HepG2 (cell line): ENCODE data around the gene PIEZO2. TPM values are rescaled to one million over a fixed set of nuclear protein-coding genes. Genes with fewer than 3 reads are reported as not detected.
A peak's percentile ranks its signal among the peaks of the same experiment; 100 is the strongest.

Source experiments
- ATAC-seq: fragments of 200-7000 bp; cut with Tn5 transposase; 3 replicates; pipeline ENCODE4 v1.9.1; 2020; ENCODE audit warnings: mild to moderate bottlenecking, moderate library complexity
- BruUV-seq: library from RNA; stranded (reverse); fragments of 400-500 nt; replicated peaks from 2 replicates; lab custom pipeline; 2021; lab: Mats Ljungman, UMichigan
- CTCF ChIA-PET: fragments of 300-600 bp; formaldehyde crosslinking; extraction: SDS; loops from one replicate; lab custom pipeline; 2021; ENCODE audit warnings: low total read pairs, inconsistent platforms, low intra/inter-chr PET ratio; lab: Yijun Ruan, JAX
- POLR2A ChIA-PET: fragments of 350-600 bp; sonication (Branson Sonifier 250); formaldehyde crosslinking; loops from one replicate; lab custom pipeline; 2020; ENCODE audit warnings: antibody characterized with exemption, inconsistent platforms; lab: Yijun Ruan, JAX
- DNase-seq: peaks from one replicate; pipeline ENCODE4 v3.0.0-alpha.2; 2015; ENCODE audit warnings: low spot score
- FAIRE-seq: peaks from 3 replicates; lab custom pipeline; 2011; peaks lifted over from hg19 to GRCh38; lab: Jason Lieb, UNC
- H2AFZ ChIP-seq: one replicate; pipeline ENCODE4 v1.6.1; 2011; ENCODE audit warnings: low read length, inconsistent platforms
- H3K27ac ChIP-seq: fragments of 300-600 bp; 3 replicates; pipeline ENCODE4 v1.8.0; 2011; ENCODE audit warnings: mixed run types, mild to moderate bottlenecking, mixed read lengths, low read length, inconsistent platforms; ENCODE audit not compliant: insufficient read depth; ENCODE audit errors: extremely low read length
- H3K27me3 ChIP-seq, 2 experiments: fragments of 200-600 bp in 1 of 2; 2 replicates in 1 of 2; 3 replicates in 1 of 2; pipeline versions ENCODE4 v1.6.0 to v1.8.0; 2011; ENCODE audit warnings: low read length in 2 of 2, mild to moderate bottlenecking in 2 of 2, moderate library complexity in 2 of 2, inconsistent platforms in 1 of 2; ENCODE audit not compliant: insufficient read depth in 2 of 2, control insufficient read depth in 1 of 2
- H3K36me3 ChIP-seq, 2 experiments: fragments of 200-600 bp in 1 of 2; replicated peaks in 1 of 2; 2 replicates in 1 of 2; 3 replicates in 1 of 2; pipeline versions ENCODE4 v1.5.1 to v1.8.0; 2011; ENCODE audit warnings: low read length in 2 of 2, inconsistent platforms in 1 of 2; ENCODE audit not compliant: insufficient read depth in 2 of 2, control insufficient read depth in 1 of 2
- H3K4me1 ChIP-seq: 2 replicates; pipeline ENCODE4 v1.5.1; 2012; ENCODE audit warnings: low read length, inconsistent platforms; ENCODE audit not compliant: insufficient read depth
- H3K4me2 ChIP-seq: 2 replicates; pipeline ENCODE4 v1.6.0; 2011; ENCODE audit warnings: low read depth, low read length, inconsistent platforms
- H3K4me3 ChIP-seq, 3 experiments: fragments of 200-600 bp in 1 of 3; sonication (generic), shearing (Covaris generic) in 1 of 3; replicated peaks in 1 of 3; 2 replicates each; pipeline ENCODE4 v1.5.1; 2011 to 2016; ENCODE audit warnings: low read length in 3 of 3, inconsistent platforms in 2 of 3, low read depth in 2 of 3, mild to moderate bottlenecking in 2 of 3, control low read depth in 1 of 3, mixed read lengths in 1 of 3; ENCODE audit not compliant: insufficient read depth in 1 of 3
- H3K79me2 ChIP-seq: one replicate; pipeline ENCODE4 v1.6.1; 2011; ENCODE audit warnings: low read length, inconsistent platforms; ENCODE audit not compliant: insufficient read depth
- H3K9ac ChIP-seq: 2 replicates; pipeline ENCODE4 v1.6.0; 2011; ENCODE audit warnings: mild to moderate bottlenecking, low read depth, low read length, inconsistent platforms; ENCODE audit not compliant: insufficient read depth
- H3K9me3 ChIP-seq: 2 replicates; pipeline ENCODE4 v1.5.1; 2012; ENCODE audit warnings: mild to moderate bottlenecking, low read length
- H4K20me1 ChIP-seq: 2 replicates; pipeline ENCODE4 v1.6.0; 2011; ENCODE audit warnings: inconsistent platforms, mild to moderate bottlenecking, low read length, moderate library complexity; ENCODE audit not compliant: insufficient read depth
- HIVEP1 ChIP-seq: sonication (generic); formaldehyde crosslinking; IDR thresholded peaks from 2 replicates; pipeline ENCODE4 v1.4.0; 2020; ENCODE audit warnings: mild to moderate bottlenecking, missing genetic modification reagents
- IKZF5 ChIP-seq: IDR thresholded peaks from 2 replicates; pipeline ENCODE4 v1.6.1; 2018; ENCODE audit warnings: missing genetic modification reagents, mild to moderate bottlenecking, missing compliant biosample characterization
- SATB2 ChIP-seq: sonication (generic); formaldehyde crosslinking; IDR thresholded peaks from 2 replicates; pipeline ENCODE4 v1.5.0; 2020; ENCODE audit warnings: missing genetic modification reagents
- STAT6 ChIP-seq: sonication (generic); formaldehyde crosslinking; IDR thresholded peaks from 2 replicates; pipeline ENCODE4 v1.4.0; 2020; ENCODE audit warnings: missing genetic modification reagents, mild to moderate bottlenecking, borderline replicate concordance
- ZNF264 ChIP-seq: sonication (generic); formaldehyde crosslinking; IDR thresholded peaks from 2 replicates; pipeline ENCODE4 v1.4.0; 2020; ENCODE audit warnings: missing genetic modification reagents
- ZNF335 ChIP-seq: sonication (generic); formaldehyde crosslinking; IDR thresholded peaks from 2 replicates; pipeline ENCODE4 v1.4.0; 2020; ENCODE audit warnings: missing genetic modification reagents
- ZNF629 ChIP-seq: sonication (generic); formaldehyde crosslinking; conservative IDR thresholded peaks from 2 replicates; pipeline ENCODE4 v1.5.0; 2020; ENCODE audit warnings: missing genetic modification reagents
- ZNF749 ChIP-seq: sonication (generic); formaldehyde crosslinking; IDR thresholded peaks from 2 replicates; pipeline ENCODE4 v1.8.0; 2022; ENCODE audit warnings: mild to moderate bottlenecking, missing genetic modification reagents, moderate library complexity, borderline replicate concordance
- WGBS: methylation state at CpG from one replicate; pipeline ENCODE4 v1.1.6; 2017; ENCODE audit warnings: low lambda C conversion rate; 5-methylcytosine and 5-hydroxymethylcytosine counted together
- in situ Hi-C: cut with HindIII; loops from 2 replicates; pipeline ENCODE4 v1.10.0; 2017; ENCODE audit warnings: low pct_unique_long_range_greater_than_20kb; ENCODE audit not compliant: extremely low pct_ligation_motif_present
- intact Hi-C: fragments of 100-400 bp; cut with micrococcal nuclease; formaldehyde crosslinking; loops from one replicate; pipeline ENCODE4 v1.10.0; 2022; ENCODE audit not compliant: unreplicated experiment
- polyA plus RNA-seq, 8 experiments: library from polyadenylated mRNA; depleted of rRNA in 3 of 8; stranded (reverse) in 7 of 8; unstranded in 1 of 8; fragments of >200 nt; fragmentation: Illumina TruSeq in 4 of 8; extraction: Trizol in 4 of 8; gene quantifications; 2 replicates each; pipeline versions ENCODE4 v1.2.1 to v1.2.3, GENCODE V29; 2011 to 2016; ENCODE audit warnings: low read depth in 4 of 8, missing spikeins in 1 of 8, mixed read lengths in 1 of 8; ENCODE audit not compliant: insufficient read depth in 1 of 8
- total RNA-seq, 5 experiments: library from RNA; depleted of rRNA; stranded (reverse); fragments of >200 nt; fragmentation: Illumina TruSeq; extraction: Trizol; gene quantifications; 2 replicates each; pipeline ENCODE4 v1.2.3, GENCODE V29; 2016; ENCODE audit warnings: low read depth in 1 of 5
- TF ChIP-seq, protein P1 (sequence below): sonication (generic); formaldehyde crosslinking; IDR thresholded peaks from 2 replicates; pipeline ENCODE4 v1.4.0; 2020; ENCODE audit warnings: missing genetic modification reagents
- TF ChIP-seq, protein P2 (sequence below): sonication (generic); formaldehyde crosslinking; conservative IDR thresholded peaks from 2 replicates; pipeline ENCODE4 v1.8.1; 2023; ENCODE audit warnings: missing genetic modification reagents

Gene PIEZO2
- total and polyA plus RNA-seq, 2 of the 13 experiments (the other 11 are each of a cell fraction or from before 2014, with no cell fraction given): 15.2 to 27.2 TPM

DNA sequence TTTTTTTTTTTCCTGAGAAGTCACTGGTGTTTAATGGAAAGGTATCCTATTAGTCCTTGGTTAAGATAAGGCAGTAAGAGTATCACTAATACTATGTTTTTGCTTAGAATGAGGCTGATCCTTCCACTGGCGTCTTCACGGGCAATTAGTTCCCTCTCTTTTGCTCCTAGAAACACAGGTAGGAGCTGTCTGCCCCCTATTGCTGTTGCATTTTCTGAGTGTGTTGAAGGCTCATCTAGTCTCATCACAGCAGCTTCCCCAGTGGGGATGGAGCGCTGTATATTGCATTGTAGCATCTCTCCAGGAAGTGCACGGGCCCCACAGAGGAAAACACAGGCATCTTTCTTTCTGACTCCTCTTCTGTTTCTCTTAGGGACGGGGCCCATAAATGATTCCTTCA, 478.5 kb downstream of the PIEZO2 start:
- H3K4me1 ChIP-seq: no peaks in the 10 kb centered on the region
- POLR2A ChIA-PET: no interaction called here
- no peaks in the 10 kb centered on the region for H4K20me1 ChIP-seq
- in situ Hi-C loops (no loop called here), intact Hi-C loops (no loop called here)
- no peak overlapping the region for H3K4me3 ChIP-seq
- H3K27me3 ChIP-seq: no peaks in the 10 kb centered on the region
- ATAC-seq (no peak), FAIRE-seq (no peak), DNase-seq (no peak)
- CTCF ChIA-PET: no interaction called here
- H3K27ac ChIP-seq: no peak overlapping the region
- H3K36me3 ChIP-seq: no peaks in the 10 kb centered on the region
- H3K79me2 ChIP-seq: no peaks in the 10 kb centered on the region
- no peak overlapping the region for H3K9ac ChIP-seq
- no peak overlapping the region for H3K4me2 ChIP-seq
- no peak for TF ChIP-seq IKZF5 (CRISPR knock-in tag)
- TF ChIP-seq ZNF264 (CRISPR knock-in tag): no peak
- TF ChIP-seq ZNF629 (CRISPR knock-in tag): no peak
- TF ChIP-seq, protein P1, sequence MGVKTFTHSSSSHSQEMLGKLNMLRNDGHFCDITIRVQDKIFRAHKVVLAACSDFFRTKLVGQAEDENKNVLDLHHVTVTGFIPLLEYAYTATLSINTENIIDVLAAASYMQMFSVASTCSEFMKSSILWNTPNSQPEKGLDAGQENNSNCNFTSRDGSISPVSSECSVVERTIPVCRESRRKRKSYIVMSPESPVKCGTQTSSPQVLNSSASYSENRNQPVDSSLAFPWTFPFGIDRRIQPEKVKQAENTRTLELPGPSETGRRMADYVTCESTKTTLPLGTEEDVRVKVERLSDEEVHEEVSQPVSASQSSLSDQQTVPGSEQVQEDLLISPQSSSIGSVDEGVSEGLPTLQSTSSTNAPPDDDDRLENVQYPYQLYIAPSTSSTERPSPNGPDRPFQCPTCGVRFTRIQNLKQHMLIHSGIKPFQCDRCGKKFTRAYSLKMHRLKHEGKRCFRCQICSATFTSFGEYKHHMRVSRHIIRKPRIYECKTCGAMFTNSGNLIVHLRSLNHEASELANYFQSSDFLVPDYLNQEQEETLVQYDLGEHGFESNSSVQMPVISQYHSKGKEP (CRISPR knock-in tag): no peak
- BruUV-seq: TSS peak; percentile 47
- WGBS: 87% methylated on average over 5 of the region's 5 CpGs
- H3K9me3 ChIP-seq: no peaks in the 10 kb centered on the region
- H2AFZ ChIP-seq: no peak overlapping the region

DNA sequence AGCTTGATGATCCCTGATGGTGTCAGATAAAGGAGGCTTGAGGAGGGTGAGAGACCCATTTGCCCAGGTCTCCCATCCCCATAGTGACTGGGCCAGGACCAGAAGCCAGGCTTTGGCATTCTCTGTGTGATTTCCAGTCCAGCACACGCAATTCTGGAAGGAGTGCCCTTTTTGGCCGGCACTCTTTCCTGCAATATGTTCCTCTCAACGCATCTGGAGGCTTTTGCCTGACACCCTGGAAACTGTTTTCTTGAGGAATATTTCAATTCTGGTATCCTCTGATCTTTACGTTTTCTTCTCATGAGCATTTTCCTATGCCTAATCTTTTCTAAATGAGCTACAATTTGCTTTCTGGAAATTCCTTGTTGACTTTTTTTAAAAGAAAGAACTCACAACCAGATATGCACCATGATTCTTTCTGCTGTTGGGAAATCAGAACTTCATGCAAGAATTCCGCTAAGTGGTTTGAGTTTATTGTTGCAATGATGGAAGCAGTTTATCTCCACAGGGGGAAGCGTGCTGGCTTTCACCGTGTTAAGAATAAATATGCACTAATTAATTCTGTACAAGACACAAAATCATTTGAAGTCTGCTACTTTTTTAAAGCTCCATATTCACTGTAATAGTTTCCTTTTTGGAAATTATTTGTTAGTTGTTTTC, 479.8 kb downstream of the PIEZO2 start:
- CTCF ChIA-PET: no interaction called here
- H3K36me3 ChIP-seq: no peaks in the 10 kb centered on the region
- no peak overlapping the region for H3K4me2 ChIP-seq
- WGBS: 74% methylated on average over 7 of the region's 7 CpGs
- H4K20me1 ChIP-seq: no peaks in the 10 kb centered on the region
- peaks cover 2% of the 10 kb centered on the region; the same call in 1 of the 2 replicates for H3K4me1 ChIP-seq
- intact Hi-C loops (loop anchor here (10.0 kb wide), 1 partner anchor 105 kb away; no protein-coding TSS in a partner anchor), in situ Hi-C loops (no loop called here)
- POLR2A ChIA-PET: no interaction called here
- no peaks in the 10 kb centered on the region for H3K79me2 ChIP-seq
- no peak overlapping the region for H2AFZ ChIP-seq
- no peak overlapping the region for H3K27ac ChIP-seq
- no peak overlapping the region for H3K9ac ChIP-seq
- DNase-seq: no peak
- H3K4me3 ChIP-seq: no peak overlapping the region
- ATAC-seq: no peak
- H3K27me3 ChIP-seq: 0 out of 5 replicates have a peak, but pooled peaks cover 0 to 3% of the 10 kb centered on the region in 2 experiments
- no peaks in the 10 kb centered on the region for H3K9me3 ChIP-seq
- no peak for FAIRE-seq
- no TSS peak for BruUV-seq
- TF ChIP-seq SATB2 (CRISPR knock-in tag) (no peak), ZNF749 (CRISPR knock-in tag) (no peak), STAT6 (CRISPR knock-in tag) (no peak), ZNF335 (CRISPR knock-in tag) (no peak), HIVEP1 (CRISPR knock-in tag) (no peak)
- TF ChIP-seq, protein P2, sequence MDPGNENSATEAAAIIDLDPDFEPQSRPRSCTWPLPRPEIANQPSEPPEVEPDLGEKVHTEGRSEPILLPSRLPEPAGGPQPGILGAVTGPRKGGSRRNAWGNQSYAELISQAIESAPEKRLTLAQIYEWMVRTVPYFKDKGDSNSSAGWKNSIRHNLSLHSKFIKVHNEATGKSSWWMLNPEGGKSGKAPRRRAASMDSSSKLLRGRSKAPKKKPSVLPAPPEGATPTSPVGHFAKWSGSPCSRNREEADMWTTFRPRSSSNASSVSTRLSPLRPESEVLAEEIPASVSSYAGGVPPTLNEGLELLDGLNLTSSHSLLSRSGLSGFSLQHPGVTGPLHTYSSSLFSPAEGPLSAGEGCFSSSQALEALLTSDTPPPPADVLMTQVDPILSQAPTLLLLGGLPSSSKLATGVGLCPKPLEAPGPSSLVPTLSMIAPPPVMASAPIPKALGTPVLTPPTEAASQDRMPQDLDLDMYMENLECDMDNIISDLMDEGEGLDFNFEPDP: no peak
